Measurements from ENCODE around the gene IFNG-AS1. TPM values are rescaled to one million over a fixed set of nuclear protein-coding genes. Genes with fewer than 3 reads are reported as not detected.

IFNG-AS1 gene
- total and polyA plus RNA-seq, 7 donors, result 0.29 TPM; not detected in 6

- TF ChIP-seq POLR2AphosphoS5 (IDR thresholded peaks at IDR 0.05) (no peak), CTCF (IDR thresholded peaks at IDR 0.05) (no peak), POLR2A (IDR thresholded peaks at IDR 0.05) (no peak), EP300 (IDR thresholded peaks at IDR 0.05) (no peak)
- Histone ChIP-seq H3K36me3 (no peaks in the 10 kb centered on the region), H3K4me3 (no peak overlapping the region), H3K4me1 (no peaks in the 10 kb centered on the region), H3K27ac (no peak overlapping the region), H3K9me3 (no peaks in the 10 kb centered on the region), H3K27me3 (no peaks in the 10 kb centered on the region)
- intact Hi-C loops (cut with DNase I), result no loop called here
- WGBS, 2 donors, result 73 to 78% methylated on average over 9 of the region's 9 CpGs
- DNase-seq, result no peak
Observed at GRCh38 chr12:68031881-68032739, 42.9 kb downstream of the IFNG-AS1 start.

GRCh38 chr12:68034567-68034966, 45.3 kb downstream of the IFNG-AS1 start:
- no peak for DNase-seq
- WGBS, 2 donors, result 63 to 87% methylated on average over 5 of the region's 5 CpGs
- Histone ChIP-seq H3K36me3 (no peaks in the 10 kb centered on the region), H3K4me1 (no peaks in the 10 kb centered on the region), H3K27me3 (no peaks in the 10 kb centered on the region), H3K27ac (no peak overlapping the region), H3K9me3 (no peaks in the 10 kb centered on the region), H3K4me3 (no peak overlapping the region)
- intact Hi-C loops (cut with DNase I), result no loop called here
- TF ChIP-seq POLR2AphosphoS5 (IDR thresholded peaks at IDR 0.05), result no peak
- no peak for TF ChIP-seq POLR2A (IDR thresholded peaks at IDR 0.05)
- TF ChIP-seq CTCF (IDR thresholded peaks at IDR 0.05), result no peak
- TF ChIP-seq EP300 (IDR thresholded peaks at IDR 0.05), result no peak

- Histone ChIP-seq H3K9me3 (no peaks in the 10 kb centered on the region), H3K27ac (no peak overlapping the region), H3K36me3 (no peaks in the 10 kb centered on the region), H3K4me1 (no peaks in the 10 kb centered on the region), H3K4me3 (no peak overlapping the region), H3K27me3 (no peaks in the 10 kb centered on the region)
- intact Hi-C loops (cut with DNase I), result no loop called here
- WGBS, 2 donors, result 91 to 92% methylated on average over 7 of the region's 7 CpGs
- DNase-seq, result no peak
- TF ChIP-seq POLR2AphosphoS5 (IDR thresholded peaks at IDR 0.05) (no peak), CTCF (IDR thresholded peaks at IDR 0.05) (no peak), EP300 (IDR thresholded peaks at IDR 0.05) (no peak), POLR2A (IDR thresholded peaks at IDR 0.05) (no peak)
Observed at GRCh38 chr12:68036642-68037041, 47.4 kb downstream of the IFNG-AS1 start.

GRCh38 chr12:68037616-68038255, 48.5 kb downstream of the IFNG-AS1 start:
- intact Hi-C loops (cut with DNase I), result no loop called here
- H3K4me3 ChIP-seq, result no peak overlapping the region
- no peaks in the 10 kb centered on the region for H3K4me1 ChIP-seq
- no peaks in the 10 kb centered on the region for H3K36me3 ChIP-seq
- H3K27ac ChIP-seq, result no peak overlapping the region
- no peak for DNase-seq
- H3K9me3 ChIP-seq, result no peaks in the 10 kb centered on the region
- no peaks in the 10 kb centered on the region for H3K27me3 ChIP-seq
- TF ChIP-seq CTCF (IDR thresholded peaks at IDR 0.05) (no peak), EP300 (IDR thresholded peaks at IDR 0.05) (no peak), POLR2A (IDR thresholded peaks at IDR 0.05) (no peak), POLR2AphosphoS5 (IDR thresholded peaks at IDR 0.05) (no peak)
